Endothelial cell of umbilical vein (primary cell): Measurements from ENCODE around the gene GRAMD2B. TPM values are rescaled to one million over a fixed set of nuclear protein-coding genes. Genes with fewer than 3 reads are reported as not detected.
"Not testable (repeated sequence)": the region's sequence is repeated elsewhere in the genome, so short reads cannot be mapped to it uniquely, and the experiment has no call there.

ENCODE experiments used
- BruUV-seq: library from RNA; stranded (reverse); fragments of 400-500 nt; replicated peaks from 2 replicates; lab custom pipeline; 2021; lab: Mats Ljungman, UMichigan
- CTCF ChIA-PET: fragments of 300-600, 350-600 bp; sonication (Branson Sonifier 250); formaldehyde crosslinking; loops from one replicate; lab custom pipeline; 2021; ENCODE audit warnings: antibody characterized with exemption, inconsistent platforms; lab: Charles Lee
- POLR2A ChIA-PET: fragments of 300-600, 350-600 bp; sonication (Branson Sonifier 250); formaldehyde crosslinking; loops from one replicate; lab custom pipeline; 2021; ENCODE audit warnings: antibody characterized with exemption, inconsistent platforms; lab: Charles Lee
- DNase-seq: peaks from one replicate; pipeline ENCODE4 v3.0.0-alpha.2; 2011; ENCODE audit warnings: low read depth, low spot score
- FAIRE-seq: peaks from 2 replicates; lab custom pipeline; 2011; peaks lifted over from hg19 to GRCh38; lab: Jason Lieb, UNC
- H2AFZ ChIP-seq: 2 replicates; pipeline ENCODE4 v1.6.0; 2012; ENCODE audit warnings: low read depth, low read length, control low read depth, inconsistent platforms
- H3K27ac ChIP-seq: 2 replicates; pipeline ENCODE4 v1.5.1; 2011; ENCODE audit warnings: low read depth, mild to moderate bottlenecking, control low read depth, low read length, moderate library complexity; ENCODE audit not compliant: insufficient read depth
- H3K27me3 ChIP-seq, 2 experiments: 2 replicates each; pipeline versions ENCODE4 v1.6.0 to v1.6.1; 2011; ENCODE audit warnings: low read length in 2 of 2, mixed read lengths in 1 of 2; ENCODE audit not compliant: control insufficient read depth in 2 of 2, insufficient read depth in 2 of 2
- H3K36me3 ChIP-seq, 2 experiments: 2 replicates in 1 of 2; 3 replicates in 1 of 2; pipeline ENCODE4 v1.5.1; 2011; ENCODE audit warnings: low read length in 2 of 2, mild to moderate bottlenecking in 1 of 2, moderate library complexity in 1 of 2; ENCODE audit not compliant: control insufficient read depth in 2 of 2, insufficient read depth in 2 of 2; ENCODE audit errors: extremely low read depth in 1 of 2
- H3K4me1 ChIP-seq: 3 replicates; pipeline ENCODE4 v1.5.1; 2011; ENCODE audit warnings: mild to moderate bottlenecking, low read length; ENCODE audit not compliant: control insufficient read depth, insufficient read depth; ENCODE audit errors: extremely low read depth
- H3K4me2 ChIP-seq: 2 replicates; pipeline ENCODE4 v1.6.1; 2011; ENCODE audit warnings: low read length, control low read depth, mixed read lengths; ENCODE audit not compliant: insufficient read depth
- H3K4me3 ChIP-seq, 3 experiments: fragments of 200-600 bp in 1 of 3; sonication (generic), shearing (Covaris generic) in 1 of 3; replicated peaks in 1 of 3; 2 replicates each; pipeline ENCODE4 v1.5.1; 2011 to 2016; ENCODE audit warnings: control low read depth in 3 of 3, low read length in 3 of 3, mild to moderate bottlenecking in 2 of 3, inconsistent platforms in 1 of 3, low read depth in 1 of 3, moderate library complexity in 1 of 3; ENCODE audit not compliant: insufficient read depth in 1 of 3
- H3K79me2 ChIP-seq: 2 replicates; pipeline ENCODE4 v1.6.0; 2012; ENCODE audit warnings: low read length, inconsistent platforms; ENCODE audit not compliant: control insufficient read depth, insufficient read depth
- H3K9ac ChIP-seq: replicated peaks from 2 replicates; pipeline ENCODE3; 2011; ENCODE audit warnings: low read length, control low read depth; ENCODE audit not compliant: insufficient read depth; ENCODE audit errors: extremely low read depth
- H3K9me1 ChIP-seq: replicated peaks from 3 replicates; pipeline ENCODE4 v1.6.0; 2011; ENCODE audit warnings: mild to moderate bottlenecking, low read length; ENCODE audit not compliant: control insufficient read depth, insufficient read depth; ENCODE audit errors: extremely low read depth
- H3K9me3 ChIP-seq: replicated peaks from 2 replicates; pipeline ENCODE4 v1.5.1; 2012; ENCODE audit warnings: low read length, inconsistent platforms; ENCODE audit not compliant: control insufficient read depth, insufficient read depth
- H4K20me1 ChIP-seq: replicated peaks from 2 replicates; pipeline ENCODE3; 2011; ENCODE audit warnings: mild to moderate bottlenecking, low read length; ENCODE audit not compliant: control insufficient read depth, insufficient read depth; ENCODE audit errors: extremely low read depth
- EZH2 ChIP-seq: IDR thresholded peaks from 2 replicates; pipeline ENCODE4 v1.6.1; 2012; ENCODE audit warnings: borderline replicate concordance, low read depth, mild to moderate bottlenecking, moderate library complexity, low read length, inconsistent platforms; ENCODE audit not compliant: severe bottlenecking
- MAX ChIP-seq: IDR thresholded peaks from 2 replicates; pipeline ENCODE4 v1.6.1; 2011; ENCODE audit not compliant: insufficient read depth, insufficient read length
- POLR2AphosphoS5 ChIP-seq: IDR thresholded peaks from 2 replicates; pipeline ENCODE4 v1.6.1; 2012; ENCODE audit warnings: low read depth, mild to moderate bottlenecking, control low read depth, low read length, moderate library complexity; ENCODE audit not compliant: insufficient read depth
- dilution Hi-C: fragments of 300-500 bp; cut with MboI; formaldehyde crosslinking; loops from one replicate; pipeline ENCODE4 v1.15.0; 2019; ENCODE audit warnings: low sequenced_read_pairs; ENCODE audit not compliant: extremely low pct_ligation_motif_present
- intact Hi-C: fragments of 100-400 bp; cut with micrococcal nuclease; formaldehyde crosslinking; loops from one replicate; pipeline ENCODE4 v1.10.0; 2022
- polyA plus RNA-seq, 4 experiments: library from polyadenylated mRNA; depleted of rRNA in 3 of 4; stranded (reverse) in 3 of 4; unstranded in 1 of 4; fragments of >200 nt; gene quantifications; 2 replicates each; pipeline versions ENCODE4 v1.2.1 to v1.2.3, GENCODE V29; 2011 to 2012; ENCODE audit warnings: missing spikeins in 1 of 4
- total RNA-seq: library from RNA; stranded (reverse); gene quantifications from 2 replicates; pipeline ENCODE4 v1.2.3, GENCODE V29; 2021

Gene GRAMD2B
- total and polyA plus RNA-seq, 2 donors (not counting 3 experiments of a cell fraction or from before 2014, with no cell fraction given) = 2.0 to 5.5 TPM

- FAIRE-seq = no peak
- ChIA-PET CTCF (no interaction called here), POLR2A (no interaction called here)
- no TSS peak for BruUV-seq
- DNase-seq = no peak
- H4K20me1 ChIP-seq = no peaks in the 10 kb centered on the region
- no peaks in the 10 kb centered on the region for H3K9me1 ChIP-seq
- intact Hi-C loops (no loop called here), dilution Hi-C loops (no loop called here)
- no peak overlapping the region for H3K4me2 ChIP-seq
- no peaks in the 10 kb centered on the region for H3K27me3 ChIP-seq
- no peaks in the 10 kb centered on the region for H3K79me2 ChIP-seq
- no peaks in the 10 kb centered on the region for H3K9me3 ChIP-seq
- H3K4me1 ChIP-seq = no peaks in the 10 kb centered on the region
- no peaks in the 10 kb centered on the region for H3K36me3 ChIP-seq
- H2AFZ ChIP-seq = no peak overlapping the region
- no peak overlapping the region for H3K4me3 ChIP-seq
- no peak for TF ChIP-seq EZH2
- TF ChIP-seq POLR2AphosphoS5 = no peak
- TF ChIP-seq MAX = no peak
- H3K27ac ChIP-seq = no peak overlapping the region
- H3K9ac ChIP-seq = no peak overlapping the region
Observed at GRCh38 chr5:126395605-126396004, 27.6 kb upstream of the GRAMD2B start.

DNA sequence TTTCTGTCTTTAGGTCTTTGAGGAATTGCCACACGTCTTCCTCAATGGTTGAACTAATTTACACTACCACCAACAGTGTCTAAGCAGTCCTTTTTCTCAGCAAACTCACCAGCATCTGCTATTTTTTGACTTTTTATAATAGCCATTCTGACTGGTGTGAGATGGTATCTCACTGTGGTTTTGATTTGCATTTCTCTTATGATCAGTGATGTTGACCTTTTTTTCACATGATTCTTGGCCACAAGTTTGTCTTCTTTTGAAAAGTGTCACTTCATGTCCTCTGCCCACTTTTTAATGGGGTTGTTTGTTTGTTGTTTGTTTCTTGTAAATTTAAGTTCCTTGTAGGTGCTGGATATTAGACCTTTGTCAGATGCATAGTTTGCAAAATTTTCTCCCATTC is 26.5 kb upstream of the GRAMD2B start:
- H3K4me2 ChIP-seq, intact Hi-C loops, POLR2A ChIA-PET, H4K20me1 ChIP-seq, H3K27me3 ChIP-seq, H3K4me3 ChIP-seq, BruUV-seq, H3K27ac ChIP-seq, H3K4me1 ChIP-seq, H3K36me3 ChIP-seq, H3K79me2 ChIP-seq, H3K9ac ChIP-seq, dilution Hi-C loops, H2AFZ ChIP-seq, FAIRE-seq, DNase-seq, CTCF ChIA-PET, H3K9me1 ChIP-seq, H3K9me3 ChIP-seq: not testable (repeated sequence)
